Non-pigmented ciliary epithelial cell (primary cell): Measurements from ENCODE around the gene TEKT2.

ENCODE experiments used
- DNase-seq: peaks from one replicate; pipeline ENCODE4 v3.0.0-alpha.2; 2010; ENCODE audit warnings: low read depth

Gene TEKT2

DNA sequence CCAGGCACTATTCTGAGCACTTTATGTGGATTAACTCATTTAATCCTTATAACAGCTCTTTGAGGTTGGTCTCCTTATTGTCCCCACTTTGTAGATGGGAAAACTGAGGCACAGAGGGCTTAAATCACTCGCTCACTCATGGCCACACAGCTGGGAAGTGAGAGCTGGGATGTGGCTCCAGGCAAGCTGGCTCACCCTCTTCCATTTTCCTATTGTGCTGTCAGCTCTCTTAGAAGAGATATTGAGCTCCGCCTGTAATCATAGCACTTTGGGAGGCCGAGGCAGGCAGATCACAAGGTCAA lies 45.0 kb downstream of the TEKT2 start:
- DNase-seq: no peak

DNA sequence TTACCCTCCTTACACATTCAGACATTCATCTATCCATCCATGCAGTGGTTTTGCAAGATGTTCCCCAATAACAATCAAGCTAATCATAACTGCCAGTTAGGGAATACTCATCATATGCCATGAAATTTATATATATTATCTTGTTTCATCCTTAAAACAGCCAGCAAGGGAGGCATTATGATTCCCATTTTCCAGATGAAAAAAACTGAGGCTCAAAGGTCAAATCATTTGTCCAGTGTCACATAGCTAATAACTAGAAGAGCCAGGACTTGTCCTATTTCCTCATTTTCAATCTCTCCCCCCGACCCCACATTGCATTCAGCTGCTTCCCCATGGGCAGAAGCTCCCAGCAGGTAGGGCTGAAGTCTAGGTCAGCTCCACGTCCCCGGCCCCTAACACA lies 48.1 kb downstream of the TEKT2 start:
- DNase-seq: no peak

DNA sequence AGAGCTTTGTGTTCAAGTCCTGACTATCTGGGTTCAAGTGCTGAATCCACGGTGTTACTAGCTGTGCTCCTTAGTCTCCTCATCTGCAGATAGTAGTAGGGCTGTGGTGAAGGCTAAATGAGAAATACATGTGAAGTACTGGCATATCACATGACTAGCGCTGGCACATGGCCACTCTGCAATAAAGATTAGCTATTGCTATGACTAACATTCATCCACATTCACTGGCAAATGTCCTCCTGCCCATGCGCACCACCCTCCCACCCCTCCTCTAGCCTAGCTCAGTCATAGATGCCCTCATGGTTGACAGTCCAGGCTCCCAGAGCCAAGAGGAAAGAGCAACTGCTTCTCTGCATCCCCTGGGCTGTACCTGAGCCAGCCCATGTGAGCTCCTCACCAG lies 49.6 kb downstream of the TEKT2 start:
- no peak for DNase-seq

DNA sequence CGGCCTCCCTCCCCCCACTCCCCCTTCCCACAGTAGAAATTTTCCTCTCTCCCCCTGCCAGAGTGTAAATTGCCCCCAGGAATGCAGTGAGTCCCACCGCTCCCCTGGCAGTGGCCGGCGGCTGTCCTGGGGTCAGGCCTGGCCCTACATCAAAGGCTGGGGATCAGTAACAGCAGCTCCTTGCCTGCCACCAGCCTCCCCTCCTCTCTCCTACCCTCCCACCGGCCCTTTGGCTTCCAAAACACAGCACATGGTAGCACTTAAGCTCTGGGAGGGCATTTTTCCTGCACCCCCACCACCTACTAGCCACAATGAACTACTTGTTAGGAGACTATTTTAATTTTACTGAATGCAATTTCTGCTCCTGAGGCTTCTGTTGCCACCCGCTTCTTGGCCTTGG lies 50.1 kb downstream of the TEKT2 start:
- DNase-seq: no peak

DNA sequence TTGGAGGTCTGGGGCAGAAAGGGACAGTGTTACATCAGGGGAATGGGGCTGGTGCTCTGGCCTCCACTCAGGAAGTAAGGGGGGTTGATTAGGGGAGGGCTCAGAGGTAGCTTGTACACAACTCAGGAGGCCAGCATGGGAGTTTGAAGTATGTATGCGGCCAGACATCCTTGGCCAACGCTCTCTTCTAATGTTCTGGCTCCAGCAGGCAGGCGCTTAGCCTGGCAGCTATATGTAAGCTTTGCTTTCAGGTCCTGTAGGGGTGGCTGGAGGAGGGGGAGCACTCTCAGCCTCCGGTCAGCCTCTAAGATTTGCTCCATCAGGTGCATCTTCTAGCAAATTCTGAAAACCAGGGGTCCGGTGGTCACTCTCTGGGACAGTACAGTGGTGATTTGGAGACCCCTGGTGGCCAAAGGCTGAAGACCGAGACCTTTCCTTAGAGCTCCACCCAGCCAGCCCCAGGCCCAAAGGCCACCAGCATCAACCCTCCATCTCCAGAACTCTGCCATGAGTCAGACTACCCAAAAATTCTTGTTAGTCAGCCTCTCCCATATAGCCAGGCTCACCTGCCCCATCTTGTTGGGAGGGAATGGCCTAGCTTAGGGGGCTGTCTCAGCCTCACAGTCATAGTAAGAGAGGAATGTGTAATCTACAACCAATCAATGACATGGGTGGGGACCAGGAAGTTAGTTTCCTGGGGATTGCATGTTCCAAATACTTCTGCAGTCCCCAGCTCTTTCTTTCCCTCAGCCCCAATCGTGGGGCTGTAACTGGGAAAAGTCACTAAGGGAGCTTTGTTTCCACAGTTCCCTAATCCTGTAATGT lies 50.8 kb downstream of the TEKT2 start:
- DNase-seq: no peak

DNA sequence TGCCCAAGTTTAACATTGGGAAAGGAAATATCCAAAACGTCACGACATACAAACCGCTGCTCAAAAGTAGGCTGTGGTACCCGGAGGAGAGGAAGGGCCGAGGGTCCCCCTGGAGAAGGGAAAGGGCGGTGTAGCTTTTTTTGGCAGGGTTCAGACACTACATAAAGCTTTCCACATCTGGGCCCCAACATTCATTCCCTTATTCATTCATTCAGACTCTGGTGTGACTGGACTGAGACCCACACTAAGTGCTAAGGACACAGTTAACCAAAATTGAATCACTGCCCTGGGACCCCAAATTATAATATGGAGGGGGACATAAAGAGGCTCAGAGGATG lies 51.4 kb downstream of the TEKT2 start:
- no peak for DNase-seq

DNA sequence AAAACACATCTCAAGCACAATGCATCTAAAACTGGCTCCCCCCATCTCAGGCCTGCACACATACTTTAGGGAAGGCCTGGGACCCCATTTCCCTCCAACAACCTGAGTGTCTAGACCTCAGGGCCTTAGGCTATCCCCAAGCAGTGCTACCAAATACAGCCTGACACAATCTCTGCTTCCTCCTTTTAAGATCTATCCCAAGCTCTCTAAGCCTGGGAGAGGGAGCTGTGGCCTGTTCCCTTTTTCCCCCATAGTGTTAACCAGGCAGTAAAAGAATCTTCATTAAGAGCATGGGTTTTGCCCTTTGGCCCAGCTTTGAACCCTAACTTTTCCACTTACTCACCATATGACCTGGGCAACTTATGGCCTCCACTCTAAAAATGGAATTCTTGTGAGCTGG lies 51.9 kb downstream of the TEKT2 start:
- DNase-seq: no peak

DNA sequence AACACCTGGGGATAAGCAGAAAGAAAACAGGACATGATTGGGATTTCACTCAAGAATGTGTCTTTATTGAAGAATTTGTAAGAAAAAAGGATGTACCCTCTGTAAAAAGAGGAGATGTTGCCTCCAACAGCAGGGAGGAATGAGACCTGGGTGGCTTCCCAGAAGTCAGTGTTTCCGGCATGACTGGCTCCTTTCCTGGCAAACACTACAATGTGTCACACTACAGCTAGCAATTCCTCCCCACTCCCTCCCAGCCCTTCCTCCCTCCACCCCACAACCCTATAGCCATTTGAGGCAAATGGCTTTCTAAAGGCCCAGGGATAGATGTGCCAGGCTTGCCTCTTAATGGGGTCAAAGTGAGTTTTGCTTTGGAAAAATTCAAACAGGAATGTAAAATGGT lies 52.6 kb downstream of the TEKT2 start:
- DNase-seq: no peak

DNA sequence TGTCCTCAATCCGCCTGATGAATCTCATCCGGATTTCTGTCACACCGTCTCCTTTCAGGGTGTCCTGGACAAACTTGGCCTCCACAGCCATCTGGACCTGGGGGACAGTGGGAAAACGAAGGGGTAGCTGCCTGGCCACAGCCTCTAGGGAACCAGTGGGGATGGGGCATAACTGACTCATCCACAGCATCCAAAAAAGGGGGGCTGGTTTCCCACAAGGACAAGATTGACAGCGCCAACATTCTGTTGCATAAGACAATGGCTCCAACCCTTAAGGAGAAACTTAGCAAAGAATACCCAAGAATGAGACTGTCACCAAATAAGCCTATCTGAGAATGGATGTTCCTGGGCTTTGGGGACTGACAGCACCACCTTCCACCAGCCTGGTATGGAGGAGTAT lies 53.3 kb downstream of the TEKT2 start:
- no peak for DNase-seq

DNA sequence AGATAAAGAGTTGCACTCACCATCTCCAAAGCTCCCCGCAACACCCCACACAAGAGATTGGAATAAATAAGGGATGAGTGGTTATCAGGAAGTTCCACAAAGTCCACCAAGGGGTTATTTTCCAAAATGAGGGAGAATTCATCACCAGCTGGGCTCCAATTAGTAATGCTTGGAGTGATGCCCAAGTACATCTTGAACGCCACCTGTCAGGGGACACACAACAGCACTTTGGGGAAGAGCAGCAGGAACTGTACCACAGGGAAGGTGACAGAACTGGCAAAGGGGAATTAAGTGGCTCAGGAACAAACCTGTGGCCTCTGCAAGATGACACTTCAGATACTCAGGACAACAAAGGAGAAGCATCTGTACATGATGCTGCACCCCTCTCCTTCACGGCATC lies 53.9 kb downstream of the TEKT2 start:
- DNase-seq: no peak
